A549 (cell line): ENCODE measurements around the gene SH3RF1. TPM values are rescaled to one million over a fixed set of nuclear protein-coding genes. Genes with fewer than 3 reads are reported as not detected.
"Not testable (repeated sequence)": the region's sequence is repeated elsewhere in the genome, so short reads cannot be mapped to it uniquely, and the experiment has no call there.

Experiments used
- ATAC-seq, 2 experiments: fragments of 200-7000 bp in 1 of 2; fragments of >200 bp in 1 of 2; cut with Nextera tagmentation in 1 of 2; cut with Tn5 transposase in 1 of 2; 3 replicates each; pipeline versions ENCODE4 v1.8.0 to v1.9.1; 2018 to 2020; ENCODE audit warnings: mild to moderate bottlenecking in 1 of 2, moderate library complexity in 1 of 2
- CTCF ChIA-PET: fragments of 300-600 bp; sonication (Branson Sonifier 250); formaldehyde crosslinking; extraction: SDS; loops from one replicate; lab custom pipeline; 2021; ENCODE audit warnings: antibody characterized with exemption, inconsistent platforms; lab: Yijun Ruan, JAX
- POLR2A ChIA-PET: fragments of 350-600 bp; formaldehyde crosslinking; extraction: SDS; loops from one replicate; lab custom pipeline; 2021; ENCODE audit warnings: antibody characterized with exemption, inconsistent platforms; lab: Yijun Ruan, JAX
- DNase-seq, 2 experiments: peaks; one replicate each; pipeline versions ENCODE4 v3.0.0 to v3.0.0-alpha.2; 2011 to 2016; ENCODE audit warnings: low read depth in 1 of 2, low spot score in 1 of 2
- FAIRE-seq: peaks from 2 replicates; lab custom pipeline; 2011; peaks lifted over from hg19 to GRCh38; lab: Jason Lieb, UNC
- H3K27ac ChIP-seq, 2 experiments: fragments of >200 bp; sonication (Bioruptor Twin); formaldehyde crosslinking; 3 replicates each; pipeline ENCODE4 v1.5.1; 2016 to 2017
- H3K4me1 ChIP-seq: fragments of >200 bp; sonication (Bioruptor Twin); formaldehyde crosslinking; 3 replicates; pipeline ENCODE4 v1.6.1; 2016
- H3K4me2 ChIP-seq: fragments of >200 bp; sonication (Bioruptor Twin); formaldehyde crosslinking; 3 replicates; pipeline ENCODE4 v1.6.1; 2016
- H3K4me3 ChIP-seq: fragments of >200 bp; sonication (Bioruptor Twin); formaldehyde crosslinking; 3 replicates; pipeline ENCODE4 v1.5.1; 2016
- H3K9me3 ChIP-seq: fragments of >200 bp; sonication (Bioruptor Twin); formaldehyde crosslinking; 3 replicates; pipeline ENCODE4 v1.6.1; 2016
- ATOH8 ChIP-seq: fragments of 250-450 bp; sonication (Bioruptor Pico); IDR thresholded peaks from 2 replicates; pipeline ENCODE4 v1.5.0; 2020; ENCODE audit warnings: low read depth, mild to moderate bottlenecking, moderate library complexity
- BHLHE40 ChIP-seq: IDR thresholded peaks from 2 replicates; pipeline ENCODE4 v1.6.1; 2012; ENCODE audit warnings: low read depth, low read length, inconsistent platforms
- CHD4 ChIP-seq: fragments of 200-600 bp; sonication (generic); IDR thresholded peaks from 2 replicates; pipeline ENCODE4 v1.6.1; 2016; ENCODE audit warnings: antibody characterized with exemption, mild to moderate bottlenecking, borderline replicate concordance
- E2F6 ChIP-seq: IDR thresholded peaks from 2 replicates; pipeline ENCODE4 v1.6.1; 2012; ENCODE audit warnings: low read depth, borderline replicate concordance
- EHF ChIP-seq: fragments of 250-450 bp; sonication (Bioruptor Pico); IDR thresholded peaks from 2 replicates; pipeline ENCODE4 v1.5.0; 2020; ENCODE audit warnings: mild to moderate bottlenecking
- HDAC2 ChIP-seq: fragments of 200-600 bp; sonication (generic); IDR thresholded peaks from 2 replicates; pipeline ENCODE4 v1.6.1; 2016
- HEYL ChIP-seq: fragments of 250-450 bp; sonication (Bioruptor Pico); IDR thresholded peaks from 2 replicates; pipeline ENCODE4 v1.8.0; 2021; ENCODE audit warnings: mild to moderate bottlenecking, moderate library complexity
- HMGXB4 ChIP-seq: fragments of 250-450 bp; sonication (Bioruptor Pico); IDR thresholded peaks from 2 replicates; pipeline ENCODE4 v1.5.0; 2021; ENCODE audit warnings: mild to moderate bottlenecking, moderate library complexity, borderline replicate concordance
- HOXB13 ChIP-seq: fragments of 250-450 bp; sonication (Bioruptor Pico); IDR thresholded peaks from 2 replicates; pipeline ENCODE4 v1.5.0; 2020; ENCODE audit warnings: low read depth, mild to moderate bottlenecking, moderate library complexity
- MAFK ChIP-seq: fragments of 450-650 bp; IDR thresholded peaks from 2 replicates; pipeline ENCODE4 v1.6.1; 2014; ENCODE audit not compliant: partially characterized antibody
- MAX ChIP-seq: IDR thresholded peaks from 2 replicates; pipeline ENCODE4 v1.6.1; 2012
- MYC ChIP-seq: IDR thresholded peaks from 2 replicates; pipeline ENCODE4 v1.6.1; 2012; ENCODE audit warnings: mild to moderate bottlenecking, inconsistent platforms, low read length, improper control_type of control experiment, borderline replicate concordance
- PBX3 ChIP-seq: IDR thresholded peaks from 2 replicates; pipeline ENCODE4 v1.6.1; 2012
- RAD21 ChIP-seq, 2 experiments: fragments of >200 bp in 1 of 2; sonication (Bioruptor Twin) in 1 of 2; formaldehyde crosslinking in 1 of 2; IDR thresholded peaks in 1 of 2; conservative IDR thresholded peaks in 1 of 2; 2 replicates in 1 of 2; 3 replicates in 1 of 2; pipeline ENCODE4 v1.6.1; 2012 to 2018; ENCODE audit warnings: inconsistent platforms in 1 of 2
- SMC3 ChIP-seq: fragments of >200 bp; sonication (Bioruptor Twin); formaldehyde crosslinking; IDR thresholded peaks from 3 replicates; pipeline ENCODE4 v1.6.1; 2018; ENCODE audit warnings: inconsistent platforms
- ZC3H11A ChIP-seq: fragments of 450-650 bp; IDR thresholded peaks from 2 replicates; pipeline ENCODE4 v1.6.1; 2014; ENCODE audit warnings: antibody characterized with exemption, mild to moderate bottlenecking
- ZSCAN20 ChIP-seq: fragments of 250-450 bp; sonication (Bioruptor Pico); IDR thresholded peaks from 2 replicates; pipeline ENCODE4 v1.8.0; 2022; ENCODE audit warnings: mild to moderate bottlenecking, moderate library complexity
- WGBS: methylation state at CpG from one replicate; pipeline ENCODE4 v1.1.6; 2017; ENCODE audit errors: missing lambda C conversion rate; 5-methylcytosine and 5-hydroxymethylcytosine counted together
- polyA plus RNA-seq, 4 experiments: library from polyadenylated mRNA; depleted of rRNA in 3 of 4; stranded (reverse); fragments of >200 nt; fragmentation: RNase III in 1 of 4; extraction: RNeasy Plus Mini Kit Qiagen cat#74134 plus additional on column Dnase treatment in 1 of 4; gene quantifications; 2 replicates in 3 of 4; 3 replicates in 1 of 4; pipeline ENCODE4 v1.2.3, GENCODE V29; 2011 to 2017

Gene SH3RF1
- polyA plus RNA-seq, 2 of the 4 experiments (the other 2 are of a cell fraction), result 8.0 to 15.1 TPM

- TF ChIP-seq SMC3 (no peak), HDAC2 (no peak), HOXB13 (CRISPR knock-in tag) (no peak), PBX3 (no peak), BHLHE40 (no peak), MYC (no peak), ATOH8 (CRISPR knock-in tag) (no peak), HMGXB4 (CRISPR knock-in tag) (no peak), E2F6 (no peak), CHD4 (no peak), HEYL (CRISPR knock-in tag) (no peak), EHF (no peak), MAX (no peak), ZSCAN20 (no peak)
- ChIA-PET CTCF (interaction anchor here (1.2 kb wide), 1 partner anchor 10 kb away, joined by 3 read pairs; no protein-coding TSS in a partner anchor), POLR2A (interaction anchor here (0.6 kb wide), 1 partner anchor 67 kb away, joined by 3 read pairs; no protein-coding TSS in a partner anchor)
- DNase-seq, result no peak
- Histone ChIP-seq H3K4me2 (peak overlapping the region; percentile 22; the same call in 1 of the 3 replicates), H3K4me1 (peaks cover 38% of the 10 kb centered on the region), H3K4me3 (no peak overlapping the region), H3K9me3 (no peaks in the 10 kb centered on the region), H3K27ac (no peak overlapping the region; a peak in 1 of 6 replicates)
- ATAC-seq, result no peak
- FAIRE-seq, result no peak
Observed at GRCh38 chr4:169279108-169279507, 8.4 kb upstream of the SH3RF1 start.

- DNase-seq (no peak), FAIRE-seq (no peak), ATAC-seq (no peak)
- TF ChIP-seq MAFK (peak; percentile 26), RAD21 (conservative IDR thresholded peaks at IDR 0.05 in 1 of 2, IDR thresholded peaks at IDR 0.05 in 1 of 2) (no peak)
- POLR2A ChIA-PET, result no interaction called here
- no peaks in the 10 kb centered on the region for H3K9me3 ChIP-seq
- peaks cover 33% of the 10 kb centered on the region for H3K4me1 ChIP-seq
- H3K4me2 ChIP-seq, result no peak overlapping the region; the same call in 2 of the 3 replicates
- H3K4me3 ChIP-seq, result no peak overlapping the region
- H3K27ac ChIP-seq, result no peak overlapping the region; a peak in 1 of 6 replicates
- CTCF ChIA-PET, result interaction anchor here (1.2 kb wide), 1 partner anchor 10 kb away, joined by 3 read pairs; no protein-coding TSS in a partner anchor
Observed at GRCh38 chr4:169278624-169279023, 7.9 kb upstream of the SH3RF1 start.

- FAIRE-seq, H3K27ac ChIP-seq, ATAC-seq, H3K4me3 ChIP-seq, POLR2A ChIA-PET, H3K4me2 ChIP-seq, DNase-seq, CTCF ChIA-PET, H3K9me3 ChIP-seq: not testable (repeated sequence)
- WGBS, result 88% methylated on average over 3 of the region's 3 CpGs
- TF ChIP-seq ZC3H11A, result peak; percentile 24; the same call in 1 of the 2 replicates
- peaks cover 26% of the 10 kb centered on the region for H3K4me1 ChIP-seq
Observed at GRCh38 chr4:169277838-169278237, 7.1 kb upstream of the SH3RF1 start.
